ENCODE data around the gene ANO6. TPM values are rescaled to one million over a fixed set of nuclear protein-coding genes. Genes with fewer than 3 reads are reported as not detected.

The ANO6 gene
- total and polyA plus RNA-seq, 12 donors: 8.9 to 52.2 (median 40.9) TPM

DNA sequence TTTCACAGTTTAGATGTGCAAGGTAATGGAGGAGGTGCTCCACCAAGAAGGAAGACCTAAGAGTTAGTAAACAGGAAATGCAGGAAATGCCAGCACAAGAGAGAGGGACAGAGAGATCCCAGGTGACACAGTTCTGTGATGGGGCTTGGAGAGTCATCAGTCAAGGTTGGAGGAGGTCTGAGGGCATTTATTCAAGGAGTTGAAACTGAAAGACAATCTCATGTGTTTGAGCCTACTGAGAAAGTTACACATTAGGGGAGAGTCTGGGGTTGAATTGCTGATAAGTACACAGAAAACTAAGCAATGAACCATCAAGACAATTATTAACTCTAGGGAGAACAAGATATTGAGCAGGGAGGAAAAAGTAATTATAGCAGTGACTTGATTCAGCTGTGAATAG lies 138.5 kb downstream of the ANO6 start:
- TF ChIP-seq, protein P1, sequence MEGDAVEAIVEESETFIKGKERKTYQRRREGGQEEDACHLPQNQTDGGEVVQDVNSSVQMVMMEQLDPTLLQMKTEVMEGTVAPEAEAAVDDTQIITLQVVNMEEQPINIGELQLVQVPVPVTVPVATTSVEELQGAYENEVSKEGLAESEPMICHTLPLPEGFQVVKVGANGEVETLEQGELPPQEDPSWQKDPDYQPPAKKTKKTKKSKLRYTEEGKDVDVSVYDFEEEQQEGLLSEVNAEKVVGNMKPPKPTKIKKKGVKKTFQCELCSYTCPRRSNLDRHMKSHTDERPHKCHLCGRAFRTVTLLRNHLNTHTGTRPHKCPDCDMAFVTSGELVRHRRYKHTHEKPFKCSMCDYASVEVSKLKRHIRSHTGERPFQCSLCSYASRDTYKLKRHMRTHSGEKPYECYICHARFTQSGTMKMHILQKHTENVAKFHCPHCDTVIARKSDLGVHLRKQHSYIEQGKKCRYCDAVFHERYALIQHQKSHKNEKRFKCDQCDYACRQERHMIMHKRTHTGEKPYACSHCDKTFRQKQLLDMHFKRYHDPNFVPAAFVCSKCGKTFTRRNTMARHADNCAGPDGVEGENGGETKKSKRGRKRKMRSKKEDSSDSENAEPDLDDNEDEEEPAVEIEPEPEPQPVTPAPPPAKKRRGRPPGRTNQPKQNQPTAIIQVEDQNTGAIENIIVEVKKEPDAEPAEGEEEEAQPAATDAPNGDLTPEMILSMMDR (IDR thresholded peaks at IDR 0.05): no peak

GRCh38 chr12:45355730-45356129 lies 139.8 kb downstream of the ANO6 start:
- WGBS, 2 donors: 83 to 91% methylated on average over 3 of the region's 3 CpGs
- peak overlapping the region in 2 of 10 donors; percentile 22 to 44 for H3K27ac ChIP-seq
- H3K4me3 ChIP-seq: no peak overlapping the region
- ATAC-seq (peak in 2 of 8 donors; percentile 28 to 40), DNase-seq (no peak)
- H3K4me1 ChIP-seq: peaks cover 0 to 34% (median 19%) of the 10 kb centered on the region in 9 donors
- no peaks in the 10 kb centered on the region for H3K9me3 ChIP-seq
- TF ChIP-seq, protein P1 (IDR thresholded peaks at IDR 0.05): no peak
- peaks cover 0 to 87% (median 10%) of the 10 kb centered on the region in 9 donors for H3K36me3 ChIP-seq
- intact Hi-C loops (cut with DNase I): no loop called here
- H3K27me3 ChIP-seq: no peaks in the 10 kb centered on the region

More for the DNA sequence above, 138.5 kb downstream of the ANO6 start:
- Histone ChIP-seq H3K4me3 (no peak overlapping the region), H3K27ac (no peak overlapping the region), H3K9me3 (no peaks in the 10 kb centered on the region), H3K36me3 (peaks cover 0 to 92% (median 14%) of the 10 kb centered on the region in 9 donors), H3K27me3 (no peaks in the 10 kb centered on the region), H3K4me1 (peaks cover 0 to 36% (median 19%) of the 10 kb centered on the region in 9 donors)
- DNase-seq (no peak), ATAC-seq (no peak)
- intact Hi-C loops (cut with DNase I): no loop called here

- DNase-seq (no peak), ATAC-seq (peak in 5 of 8 donors; percentile 5 to 33 (median 17))
- intact Hi-C loops (cut with DNase I): no loop called here
- peaks cover 0 to 75% (median 0%) of the 10 kb centered on the region in 9 donors for H3K36me3 ChIP-seq
- no peak overlapping the region for H3K4me3 ChIP-seq
- peaks cover 0 to 34% (median 19%) of the 10 kb centered on the region in 9 donors for H3K4me1 ChIP-seq
- TF ChIP-seq, protein P1 (IDR thresholded peaks at IDR 0.05): no peak
- 71 to 75% methylated on average over 4 of the region's 4 CpGs for WGBS, 2 donors
- no peaks in the 10 kb centered on the region for H3K27me3 ChIP-seq
- peak overlapping the region in 8 of 10 donors; percentile 2 to 73 (median 46) for H3K27ac ChIP-seq
- H3K9me3 ChIP-seq: peaks cover 0 to 7% (median 2%) of the 10 kb centered on the region in 11 donors
Observed at GRCh38 chr12:45356822-45357538, 141.1 kb downstream of the ANO6 start.

DNA sequence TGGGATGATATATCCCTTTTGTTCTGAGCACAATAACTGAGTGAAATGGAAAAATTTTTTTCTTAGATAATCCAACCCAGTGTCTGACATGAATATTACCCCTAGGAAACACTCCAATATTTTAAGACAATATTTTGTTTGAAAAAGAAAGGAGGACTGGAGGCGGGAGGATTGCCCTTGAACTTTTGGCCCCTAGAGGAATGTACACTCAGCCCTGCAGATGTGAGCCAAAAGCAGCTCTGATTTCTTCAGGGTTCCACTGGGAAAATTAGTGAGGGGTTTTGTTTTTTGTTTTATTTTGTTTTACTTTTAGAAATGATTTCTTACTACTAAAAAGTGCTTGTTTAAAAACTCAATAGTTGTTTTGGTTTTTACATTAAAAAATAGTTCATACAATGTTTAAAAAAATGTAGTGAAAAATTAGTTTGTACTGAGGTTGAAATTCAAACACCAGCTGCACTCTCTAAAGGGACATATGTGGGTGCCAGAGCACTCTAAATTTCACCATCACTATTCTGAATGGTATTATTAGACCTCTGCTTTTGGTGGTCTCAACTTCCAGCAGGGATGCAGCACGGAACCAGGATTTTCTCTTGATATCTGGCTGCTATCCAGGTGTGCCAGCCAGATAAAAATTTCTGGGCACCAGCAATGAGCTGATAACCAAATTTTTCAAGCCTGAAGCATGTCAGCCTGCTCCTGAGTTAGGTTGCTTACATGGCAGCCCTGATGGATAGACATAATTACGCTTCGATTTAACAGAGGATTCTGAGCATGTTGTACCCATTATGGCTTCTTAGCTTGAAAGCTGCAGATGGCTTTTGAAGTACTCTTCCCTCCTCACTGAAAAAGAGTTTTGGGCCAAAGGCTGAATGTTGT lies 141.9 kb downstream of the ANO6 start:
- Histone ChIP-seq H3K4me1 (peaks cover 0 to 34% (median 19%) of the 10 kb centered on the region in 9 donors), H3K9me3 (peaks cover 0 to 15% (median 10%) of the 10 kb centered on the region in 11 donors), H3K27ac (peak overlapping the region in 9 of 10 donors; percentile 2 to 73 (median 59)), H3K4me3 (no peak overlapping the region), H3K27me3 (no peaks in the 10 kb centered on the region), H3K36me3 (peaks cover 0 to 78% (median 1%) of the 10 kb centered on the region in 9 donors)
- WGBS, 2 donors: 25 to 44% methylated on average over 4 of the region's 4 CpGs
- ATAC-seq (peak; percentile 64 to 87 (median 82)), DNase-seq (peak in 1 of 2 donors; percentile 48)
- intact Hi-C loops (cut with DNase I): no loop called here
- TF ChIP-seq, protein P1 (IDR thresholded peaks at IDR 0.05): no peak

Measured in heart right ventricle (tissue), 16 donors.